HG02852 (cell line): ENCODE results near the gene HBP1.
"Not testable (repeated sequence)": the region's sequence is repeated elsewhere in the genome, so short reads cannot be mapped to it uniquely, and the experiment has no call there.

Experiments
- ATAC-seq: cut with Tn5 transposase; IDR thresholded peaks from one replicate; pipeline ENCODE4 v1.9.1; 2021; ENCODE audit warnings: mild to moderate bottlenecking, moderate library complexity; ENCODE audit not compliant: unreplicated experiment

HBP1 gene

GRCh38 chr7:107219563-107220244 lies 50.9 kb downstream of the HBP1 start:
- no peak for ATAC-seq

GRCh38 chr7:107220356-107220755 lies 51.6 kb downstream of the HBP1 start:
- no peak for ATAC-seq

GRCh38 chr7:107220806-107221205 lies 52.0 kb downstream of the HBP1 start:
- ATAC-seq, result not testable (repeated sequence)

GRCh38 chr7:107224374-107225223 lies 55.8 kb downstream of the HBP1 start:
- ATAC-seq, result no peak

- ATAC-seq, result no peak
Measured at GRCh38 chr7:107228291-107228690, 59.5 kb downstream of the HBP1 start.

- ATAC-seq, result no peak
Measured at GRCh38 chr7:107230334-107230733, 61.5 kb downstream of the HBP1 start.

- ATAC-seq, result no peak
Measured at GRCh38 chr7:107232568-107233090, 63.8 kb downstream of the HBP1 start.

- no peak for ATAC-seq
Measured at GRCh38 chr7:107233174-107233573, 64.4 kb downstream of the HBP1 start.

- ATAC-seq, result no peak
Measured at GRCh38 chr7:107233981-107234380, 65.2 kb downstream of the HBP1 start.

GRCh38 chr7:107234436-107234835 lies 65.6 kb downstream of the HBP1 start:
- no peak for ATAC-seq

- ATAC-seq, result no peak
Measured at GRCh38 chr7:107236862-107237261, 68.1 kb downstream of the HBP1 start.

GRCh38 chr7:107237451-107237850 lies 68.6 kb downstream of the HBP1 start:
- ATAC-seq, result no peak

- no peak for ATAC-seq
Measured at GRCh38 chr7:107242267-107242666, 73.5 kb downstream of the HBP1 start.

GRCh38 chr7:107244613-107245012 lies 75.8 kb downstream of the HBP1 start:
- ATAC-seq, result no peak

GRCh38 chr7:107246836-107247235 lies 78.0 kb downstream of the HBP1 start:
- not testable (repeated sequence) for ATAC-seq

- ATAC-seq, result no peak
Measured at GRCh38 chr7:107248551-107249316, 79.9 kb downstream of the HBP1 start.

GRCh38 chr7:107251963-107252362 lies 83.2 kb downstream of the HBP1 start:
- ATAC-seq, result no peak
